Suprapubic skin (tissue), 4 donors: ENCODE results near the gene RELCH. TPM values are rescaled to one million over a fixed set of nuclear protein-coding genes. Genes with fewer than 3 reads are reported as not detected.

ENCODE experiments used
- DNase-seq, 2 donors: peaks; one replicate each; pipeline ENCODE4 v3.0.0-alpha.2; 2019; ENCODE audit warnings: low spot score in 2 of 2
- H3K27ac ChIP-seq: fragments of 200-600 bp; sonication (generic); one replicate; pipeline ENCODE4 v1.5.1; 2019
- H3K27me3 ChIP-seq: fragments of 200-600 bp; sonication (generic); one replicate; pipeline ENCODE4 v1.5.1; 2019
- H3K36me3 ChIP-seq: fragments of 200-600 bp; sonication (generic); one replicate; pipeline ENCODE4 v1.5.1; 2019
- H3K4me1 ChIP-seq: fragments of 200-600 bp; sonication (generic); one replicate; pipeline ENCODE4 v1.5.1; 2019
- H3K4me3 ChIP-seq: fragments of 200-600 bp; sonication (generic); one replicate; pipeline ENCODE4 v1.5.1; 2019; ENCODE audit warnings: mild to moderate bottlenecking
- H3K9me3 ChIP-seq: fragments of 200-600 bp; sonication (generic); one replicate; pipeline ENCODE4 v1.5.1; 2019
- CTCF ChIP-seq, 2 donors: fragments of 200-600 bp in 1 of 2; fragments of 450-650 bp in 1 of 2; sonication (generic) in 1 of 2; IDR thresholded peaks; one replicate each; pipeline ENCODE4 v1.5.1; 2016 to 2019; ENCODE audit warnings: antibody characterized with exemption in 2 of 2, mild to moderate bottlenecking in 1 of 2, moderate library complexity in 1 of 2
- EP300 ChIP-seq: sonication (generic); formaldehyde crosslinking; IDR thresholded peaks from one replicate; pipeline ENCODE4 v1.6.1; 2017; ENCODE audit warnings: antibody characterized with exemption
- POLR2A ChIP-seq, 2 donors: fragments of 450-650 bp; IDR thresholded peaks; one replicate each; pipeline ENCODE4 v1.6.1; 2017; ENCODE audit warnings: antibody characterized with exemption in 2 of 2, mild to moderate bottlenecking in 2 of 2, moderate library complexity in 2 of 2
- POLR2AphosphoS5 ChIP-seq, 3 donors: sonication (generic); formaldehyde crosslinking; IDR thresholded peaks; one replicate each; pipeline ENCODE4 v1.6.1; 2017; ENCODE audit warnings: antibody characterized with exemption in 3 of 3
- WGBS: methylation state at CpG from one replicate; pipeline ENCODE4 v1.1.5; 2018; 5-methylcytosine and 5-hydroxymethylcytosine counted together
- total RNA-seq, 4 donors: library from RNA; depleted of rRNA; stranded (reverse); fragments of >200 nt; gene quantifications; one replicate each; pipeline ENCODE4 v1.1.0, GENCODE V29; 2016

RELCH gene
- total RNA-seq, 4 donors from 2014 or later = 54.2 to 108 (median 61.9) TPM

GRCh38 chr18:62214790-62215189, 27.7 kb downstream of the RELCH start:
- no peak for DNase-seq
- Histone ChIP-seq H3K4me3 (no peak overlapping the region), H3K9me3 (no peaks in the 10 kb centered on the region), H3K27ac (no peak overlapping the region), H3K36me3 (peaks cover 7% of the 10 kb centered on the region), H3K4me1 (no peaks in the 10 kb centered on the region), H3K27me3 (no peaks in the 10 kb centered on the region)
- WGBS = 74% methylated on average over 1 of the region's 1 CpG
- TF ChIP-seq EP300 = no peak

GRCh38 chr18:62224229-62224628, 37.2 kb downstream of the RELCH start:
- H3K36me3 ChIP-seq = peaks cover 42% of the 10 kb centered on the region
- H3K9me3 ChIP-seq = no peaks in the 10 kb centered on the region
- H3K4me3 ChIP-seq = no peak overlapping the region
- WGBS = 100% methylated on average over 2 of the region's 2 CpGs
- TF ChIP-seq EP300 (no peak), POLR2AphosphoS5 (IDR thresholded peaks at IDR 0.05) (no peak), POLR2A (IDR thresholded peaks at IDR 0.05) (no peak), CTCF (IDR thresholded peaks at IDR 0.05) (no peak)
- no peaks in the 10 kb centered on the region for H3K27me3 ChIP-seq
- no peaks in the 10 kb centered on the region for H3K4me1 ChIP-seq
- no peak for DNase-seq
- no peak overlapping the region for H3K27ac ChIP-seq

- WGBS = 94% methylated on average over 3 of the region's 3 CpGs
- DNase-seq = no peak
- no peaks in the 10 kb centered on the region for H3K4me1 ChIP-seq
- H3K36me3 ChIP-seq = peaks cover 58% of the 10 kb centered on the region
- H3K27me3 ChIP-seq = no peaks in the 10 kb centered on the region
- no peak overlapping the region for H3K27ac ChIP-seq
- H3K4me3 ChIP-seq = no peak overlapping the region
- TF ChIP-seq CTCF (IDR thresholded peaks at IDR 0.05) (no peak), POLR2AphosphoS5 (IDR thresholded peaks at IDR 0.05) (no peak), POLR2A (IDR thresholded peaks at IDR 0.05) (no peak), EP300 (no peak)
- H3K9me3 ChIP-seq = no peaks in the 10 kb centered on the region
Observed at GRCh38 chr18:62226047-62226446, 39.0 kb downstream of the RELCH start.

- Histone ChIP-seq H3K9me3 (no peaks in the 10 kb centered on the region), H3K36me3 (peaks cover 26% of the 10 kb centered on the region), H3K4me1 (no peaks in the 10 kb centered on the region), H3K27ac (no peak overlapping the region), H3K27me3 (no peaks in the 10 kb centered on the region), H3K4me3 (no peak overlapping the region)
- no peak for DNase-seq
- TF ChIP-seq EP300 (no peak), POLR2A (IDR thresholded peaks at IDR 0.05) (no peak), POLR2AphosphoS5 (IDR thresholded peaks at IDR 0.05) (no peak), CTCF (IDR thresholded peaks at IDR 0.05) (no peak)
- WGBS = 92% methylated on average over 1 of the region's 1 CpG
Observed at GRCh38 chr18:62236252-62236651, 49.2 kb downstream of the RELCH start.

GRCh38 chr18:62239475-62239874, 52.4 kb downstream of the RELCH start:
- no peaks in the 10 kb centered on the region for H3K27me3 ChIP-seq
- no peaks in the 10 kb centered on the region for H3K9me3 ChIP-seq
- H3K27ac ChIP-seq = no peak overlapping the region
- no peak overlapping the region for H3K4me3 ChIP-seq
- H3K4me1 ChIP-seq = no peaks in the 10 kb centered on the region
- WGBS = 87% methylated on average over 3 of the region's 3 CpGs
- peaks cover 20% of the 10 kb centered on the region for H3K36me3 ChIP-seq
- no peak for DNase-seq
- no peak for TF ChIP-seq CTCF (IDR thresholded peaks at IDR 0.05)
- TF ChIP-seq POLR2A (IDR thresholded peaks at IDR 0.05) = no peak
- TF ChIP-seq EP300 = no peak
- TF ChIP-seq POLR2AphosphoS5 (IDR thresholded peaks at IDR 0.05) = no peak

GRCh38 chr18:62242955-62243354, 55.9 kb downstream of the RELCH start:
- H3K4me1 ChIP-seq = no peaks in the 10 kb centered on the region
- WGBS = 88% methylated on average over 1 of the region's 1 CpG
- TF ChIP-seq CTCF (IDR thresholded peaks at IDR 0.05) (no peak), POLR2AphosphoS5 (IDR thresholded peaks at IDR 0.05) (no peak), EP300 (no peak), POLR2A (IDR thresholded peaks at IDR 0.05) (no peak)
- H3K27ac ChIP-seq = no peak overlapping the region
- H3K36me3 ChIP-seq = peaks cover 35% of the 10 kb centered on the region
- no peak for DNase-seq
- no peak overlapping the region for H3K4me3 ChIP-seq
- no peaks in the 10 kb centered on the region for H3K27me3 ChIP-seq
- no peaks in the 10 kb centered on the region for H3K9me3 ChIP-seq
